ENCODE measurements around the gene SIGLEC1.

SIGLEC1 gene

GRCh38 chr20:3732327-3733118, 20.1 kb upstream of the SIGLEC1 start, which contains the start of gene HSPA12B:
TSS of gene HSPA12B (plus strand) at chr20:3732685. CDS start at chr20:3738675, 5,990 bp downstream.
- Histone ChIP-seq H3K27ac (ENCODE audit: low read length) (no peak within 1 kb of the TSS), H3K9ac (ENCODE audit: low read length) (no peak within 1 kb of the TSS), H4K20me1 (ENCODE audit: insufficient read depth, low read length) (no peaks in the 10 kb centered on the region), H2AFZ (ENCODE audit: low read depth, low read length) (no peak within 1 kb of the TSS), H3K4me3 (ENCODE audit: low read length) (no peak within 1 kb of the TSS), H3K9me3 (ENCODE audit: insufficient read depth, low read length) (no peaks in the 10 kb centered on the region), H3K4me2 (ENCODE audit: low read length) (no peak within 1 kb of the TSS), H3K27me3 (ENCODE audit: low read depth, low read length) (peaks cover 14% of the 10 kb centered on the region), H3K4me1 (ENCODE audit: low read length) (no peaks in the 10 kb centered on the region; the same call in 1 of the 2 replicates), H3K36me3 (replicated peaks; ENCODE audit: low read depth, low read length) (no peaks in the 10 kb centered on the region), H3K79me2 (ENCODE audit: low read length) (no peaks in the 10 kb centered on the region)
- TF ChIP-seq EZH2phosphoT487 (IDR thresholded peaks at IDR 0.05; ENCODE audit: low read depth) (no peak), CTCF (IDR thresholded peaks at IDR 0.05; ENCODE audit: low read depth, low read length) (no peak)

GRCh38 chr20:3731944-3732326, 19.5 kb upstream of the SIGLEC1 start:
- Histone ChIP-seq H4K20me1 (ENCODE audit: insufficient read depth, low read length) (no peaks in the 10 kb centered on the region), H3K36me3 (replicated peaks; ENCODE audit: low read depth, low read length) (no peaks in the 10 kb centered on the region), H3K27ac (ENCODE audit: low read length) (no peak overlapping the region), H3K79me2 (ENCODE audit: low read length) (no peaks in the 10 kb centered on the region), H3K4me1 (ENCODE audit: low read length) (no peaks in the 10 kb centered on the region; the same call in 1 of the 2 replicates), H3K9ac (ENCODE audit: low read length) (no peak overlapping the region), H3K4me3 (ENCODE audit: low read length) (no peak overlapping the region), H3K27me3 (ENCODE audit: low read depth, low read length) (peaks cover 20% of the 10 kb centered on the region), H3K4me2 (ENCODE audit: low read length) (no peak overlapping the region), H2AFZ (ENCODE audit: low read depth, low read length) (no peak overlapping the region), H3K9me3 (ENCODE audit: insufficient read depth, low read length) (no peaks in the 10 kb centered on the region)
- TF ChIP-seq CTCF (IDR thresholded peaks at IDR 0.05; ENCODE audit: low read depth, low read length) (no peak), EZH2phosphoT487 (IDR thresholded peaks at IDR 0.05; ENCODE audit: low read depth) (no peak)

- H3K9me3 ChIP-seq (ENCODE audit: insufficient read depth, low read length) = no peaks in the 10 kb centered on the region
- no peak overlapping the region for H3K4me3 ChIP-seq (ENCODE audit: low read length)
- no peaks in the 10 kb centered on the region for H3K79me2 ChIP-seq (ENCODE audit: low read length)
- no peak overlapping the region for H3K9ac ChIP-seq (ENCODE audit: low read length)
- H4K20me1 ChIP-seq (ENCODE audit: insufficient read depth, low read length) = no peaks in the 10 kb centered on the region
- H3K27me3 ChIP-seq (ENCODE audit: low read depth, low read length) = peaks cover 20% of the 10 kb centered on the region
- no peak overlapping the region for H3K4me2 ChIP-seq (ENCODE audit: low read length)
- no peak overlapping the region for H2AFZ ChIP-seq (ENCODE audit: low read depth, low read length)
- TF ChIP-seq CTCF (IDR thresholded peaks at IDR 0.05; ENCODE audit: low read depth, low read length) = no peak
- TF ChIP-seq EZH2phosphoT487 (IDR thresholded peaks at IDR 0.05; ENCODE audit: low read depth) = no peak
- no peaks in the 10 kb centered on the region; the same call in 1 of the 2 replicates for H3K4me1 ChIP-seq (ENCODE audit: low read length)
- no peak overlapping the region for H3K27ac ChIP-seq (ENCODE audit: low read length)
- no peaks in the 10 kb centered on the region for H3K36me3 ChIP-seq (replicated peaks; ENCODE audit: low read depth, low read length)
These were observed 18.6 kb upstream of the SIGLEC1 start for GRCh38 chr20:3730803-3731672.
